Lower leg skin (tissue), 4 donors: ENCODE results near the gene AP1AR. TPM values are rescaled to one million over a fixed set of nuclear protein-coding genes. Genes with fewer than 3 reads are reported as not detected.
"Not testable (repeated sequence)": the region's sequence is repeated elsewhere in the genome, so short reads cannot be mapped to it uniquely, and the experiment has no call there.

Source experiments
- DNase-seq, 2 donors: peaks; one replicate each; pipeline ENCODE4 v3.0.0-alpha.2; 2019; ENCODE audit warnings: low spot score in 2 of 2
- H3K4me3 ChIP-seq: fragments of 200-600 bp; sonication (generic); 2 replicates; pipeline ENCODE4 v1.5.1; 2017; ENCODE audit warnings: mild to moderate bottlenecking, low read depth; ENCODE audit not compliant: poor library complexity, severe bottlenecking
- CTCF ChIP-seq, 3 donors: fragments of 450-650 bp; IDR thresholded peaks; one replicate each; pipeline ENCODE4 v1.5.1; 2016; ENCODE audit warnings: antibody characterized with exemption in 3 of 3, mild to moderate bottlenecking in 3 of 3, moderate library complexity in 2 of 3
- POLR2A ChIP-seq, 2 donors: fragments of 450-650 bp; IDR thresholded peaks; one replicate each; pipeline ENCODE4 v1.6.1; 2016 to 2017; ENCODE audit warnings: antibody characterized with exemption in 2 of 2, mild to moderate bottlenecking in 1 of 2, moderate library complexity in 1 of 2
- WGBS, 2 donors: methylation state at CpG; one replicate each; pipeline ENCODE4 v1.1.5; 2018; 5-methylcytosine and 5-hydroxymethylcytosine counted together
- intact Hi-C: fragments of 100-400 bp; cut with DNase I; formaldehyde crosslinking; loops from one replicate; pipeline ENCODE4 v1.15.0; 2023; ENCODE audit warnings: low total_unique reads
- total RNA-seq, 4 donors: library from RNA; depleted of rRNA; stranded (reverse); fragments of >200 nt; gene quantifications; one replicate each; pipeline ENCODE4 v1.1.0, GENCODE V29; 2016

Gene AP1AR
- total RNA-seq, 4 donors from 2014 or later = 12.9 to 24.9 (median 17.4) TPM

DNA sequence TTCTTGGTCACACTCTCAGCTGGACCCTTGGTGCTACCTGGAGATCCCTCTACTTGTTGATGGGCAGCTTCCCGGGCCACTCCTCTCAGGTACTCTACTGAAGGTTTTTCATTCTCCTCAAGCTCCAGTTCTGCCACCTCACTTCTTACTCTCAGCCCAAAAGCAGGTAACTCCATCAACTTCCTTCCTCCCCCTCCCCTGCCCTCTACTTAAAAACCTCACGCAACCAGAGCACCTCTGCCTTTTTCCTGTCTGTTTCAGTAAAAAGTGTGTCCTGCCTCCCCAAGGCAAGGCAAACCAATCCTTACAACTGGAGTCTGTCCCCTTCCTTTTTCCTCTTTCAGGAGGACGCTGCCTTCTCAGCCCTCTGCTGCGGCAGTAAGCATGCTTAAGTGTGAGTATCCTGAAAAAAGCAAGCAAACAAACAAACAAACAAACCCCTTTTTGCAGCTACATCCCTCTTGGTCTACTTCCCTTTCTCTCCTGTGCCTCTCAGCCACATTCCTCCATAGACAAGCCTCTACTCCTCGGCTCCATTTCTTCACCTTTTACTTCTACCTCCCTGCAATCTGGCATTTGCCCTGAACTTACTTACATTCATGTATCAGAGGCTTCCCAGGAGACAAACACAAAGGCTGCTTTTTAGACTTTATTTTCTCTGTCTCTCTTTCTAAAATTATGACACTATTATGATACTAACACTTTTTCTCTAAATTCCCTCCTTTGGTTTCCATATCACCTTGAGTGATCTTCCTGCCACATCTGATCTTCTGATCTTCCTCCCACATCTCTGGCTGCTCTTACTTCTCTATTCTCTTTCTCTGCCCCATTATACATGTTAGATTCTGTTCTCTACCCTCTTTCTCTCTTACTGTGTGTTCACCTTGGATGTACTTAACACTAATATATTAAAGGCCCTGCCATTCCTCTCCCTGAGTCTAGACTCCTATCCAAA lies 71.0 kb downstream of the AP1AR start:
- no peak overlapping the region for H3K4me3 ChIP-seq
- intact Hi-C loops = no loop called here
- TF ChIP-seq POLR2A (IDR thresholded peaks at IDR 0.05) (no peak), CTCF (IDR thresholded peaks at IDR 0.05) (no peak)
- DNase-seq = no peak
- WGBS, 2 donors = 82 to 87% methylated on average over 5 of the region's 5 CpGs

DNA sequence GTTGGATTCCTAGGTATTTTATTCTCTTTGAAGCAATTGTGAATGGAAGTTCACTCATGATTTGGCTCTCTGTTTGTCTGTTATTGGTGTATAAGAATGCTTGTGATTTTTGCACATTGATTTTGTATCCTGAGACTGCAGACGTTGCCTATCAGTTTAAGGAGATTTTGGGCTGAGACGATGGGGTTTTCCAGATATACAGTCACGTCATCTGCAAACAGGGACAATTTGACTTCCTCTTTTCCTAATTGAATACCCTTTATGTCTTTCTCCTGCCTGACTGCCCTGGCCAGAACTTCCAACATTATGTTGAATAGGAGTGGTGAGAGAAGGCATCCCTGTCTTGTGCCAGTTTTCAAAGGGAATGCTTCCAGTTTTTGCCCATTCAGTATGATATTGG lies 73.9 kb downstream of the AP1AR start:
- intact Hi-C loops, H3K4me3 ChIP-seq, DNase-seq: not testable (repeated sequence)
- WGBS, 2 donors = 50 to 71% methylated on average over 3 of the region's 3 CpGs

DNA sequence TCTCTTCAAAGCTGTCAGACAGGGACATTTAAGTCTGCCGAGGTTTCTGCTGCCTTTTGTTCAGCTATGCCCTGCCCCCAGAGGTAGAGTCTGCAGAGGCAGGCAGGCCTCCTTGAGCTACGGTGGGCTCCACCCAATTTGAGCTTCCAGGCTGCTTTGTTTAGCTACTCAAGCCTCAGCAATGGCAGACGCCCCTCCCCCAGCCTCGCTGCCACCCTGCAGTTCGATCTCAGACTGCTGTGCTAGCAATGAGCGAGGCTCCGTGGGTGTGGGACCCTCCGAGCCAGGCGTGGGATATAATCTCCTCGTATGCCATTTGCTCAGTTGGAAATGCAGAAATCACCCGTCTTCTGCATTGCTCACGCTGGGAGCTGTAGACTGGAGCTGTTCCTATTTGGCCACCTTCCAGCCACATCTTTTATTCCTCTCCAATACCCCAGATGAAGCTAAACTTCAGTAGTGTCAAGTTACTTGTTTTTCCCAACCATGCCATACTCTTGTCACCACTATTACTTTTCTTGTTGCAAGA lies 77.7 kb downstream of the AP1AR start:
- DNase-seq, intact Hi-C loops, H3K4me3 ChIP-seq: not testable (repeated sequence)
- 32 to 37% methylated on average over 12 of the region's 12 CpGs for WGBS, 2 donors

DNA sequence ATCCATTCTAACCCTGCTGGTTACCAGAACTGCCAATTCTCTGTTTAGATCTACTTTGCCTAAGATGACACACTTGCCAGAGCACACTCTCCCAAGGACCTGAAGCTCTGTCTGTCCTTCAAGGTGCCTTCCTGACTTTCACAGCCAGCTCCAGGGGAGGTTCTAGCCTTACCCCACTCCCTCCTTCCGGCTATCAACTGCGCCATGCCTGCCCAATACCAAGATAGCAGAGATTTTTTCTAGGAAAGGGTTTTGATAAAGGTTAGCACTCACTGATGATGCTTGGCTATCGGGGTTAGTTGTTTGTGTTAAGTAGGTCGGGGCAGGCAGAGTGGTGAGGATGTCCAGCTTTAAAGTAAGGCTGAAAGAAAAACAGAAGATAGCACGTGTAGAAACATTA lies 79.9 kb downstream of the AP1AR start:
- no peak for DNase-seq
- intact Hi-C loops = no loop called here
- no peak overlapping the region for H3K4me3 ChIP-seq
- no peak for TF ChIP-seq CTCF (IDR thresholded peaks at IDR 0.05)
- TF ChIP-seq POLR2A (IDR thresholded peaks at IDR 0.05) = no peak
- 87 to 94% methylated on average over 5 of the region's 5 CpGs for WGBS, 2 donors

DNA sequence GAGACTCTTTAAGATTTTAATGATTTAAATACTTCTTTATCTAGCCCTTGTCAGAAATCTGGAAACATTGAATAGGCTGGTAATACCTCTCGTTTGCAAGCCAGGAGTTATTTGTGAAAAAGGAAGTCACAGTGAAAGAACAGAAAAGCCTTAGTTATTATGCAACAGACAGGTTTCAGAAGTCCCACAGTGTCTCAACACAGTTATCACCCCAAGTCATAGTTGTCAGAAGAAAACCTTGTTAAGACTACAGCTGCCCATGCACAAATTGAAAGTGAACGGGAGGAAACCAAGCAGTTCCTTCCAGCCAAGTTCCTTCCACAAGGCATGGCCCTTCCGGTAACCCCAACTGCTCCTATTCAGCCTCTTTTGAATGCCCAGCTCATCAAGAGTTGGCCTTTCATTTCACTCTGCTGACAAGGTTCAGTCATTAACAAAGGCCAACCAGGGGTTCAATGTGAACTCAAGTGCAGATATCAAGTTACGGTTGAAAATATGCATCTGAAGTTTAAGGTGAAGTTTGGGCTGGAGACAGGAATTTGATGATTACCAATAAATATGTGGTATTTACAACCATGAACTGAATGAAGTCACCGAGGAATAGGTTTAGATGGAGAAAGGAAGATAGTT lies 81.1 kb downstream of the AP1AR start:
- H3K4me3 ChIP-seq = no peak overlapping the region
- no peak for DNase-seq
- TF ChIP-seq CTCF (IDR thresholded peaks at IDR 0.05) (no peak), POLR2A (IDR thresholded peaks at IDR 0.05) (no peak)
- intact Hi-C loops = no loop called here
- WGBS, 2 donors = 88 to 91% methylated on average over 5 of the region's 5 CpGs

DNA sequence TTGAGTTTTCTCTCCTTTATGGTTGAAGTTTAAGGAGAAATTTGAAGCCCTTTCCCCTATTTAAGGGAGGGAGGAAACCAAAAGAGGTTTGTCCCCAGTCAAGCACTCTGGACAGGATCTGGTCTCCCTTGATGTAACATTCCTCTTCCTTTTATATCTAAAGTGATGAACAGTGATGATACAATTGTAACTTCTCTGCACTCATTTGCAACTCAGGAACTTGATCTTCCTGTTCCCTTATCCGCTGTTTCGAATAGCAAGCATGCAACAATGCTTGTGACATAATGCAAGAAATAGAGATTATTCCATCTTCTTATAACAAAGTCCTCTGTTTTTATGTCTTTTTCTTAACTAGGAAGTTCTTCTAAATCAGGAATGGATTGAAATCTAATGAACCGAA lies 83.9 kb downstream of the AP1AR start:
- 73 to 78% methylated on average over 3 of the region's 3 CpGs for WGBS, 2 donors
- TF ChIP-seq POLR2A (IDR thresholded peaks at IDR 0.05) = no peak
- TF ChIP-seq CTCF (IDR thresholded peaks at IDR 0.05) = no peak
- H3K4me3 ChIP-seq = no peak overlapping the region
- intact Hi-C loops = no loop called here
- no peak for DNase-seq
